Endothelial cell (in vitro differentiated cells): ENCODE results near the gene TPM2. TPM values are rescaled to one million over a fixed set of nuclear protein-coding genes. Genes with fewer than 3 reads are reported as not detected.

ENCODE experiments used
- DNase-seq: peaks from one replicate; pipeline ENCODE4 v3.0.0; 2021; ENCODE audit warnings: low spot score
- H3K27ac Mint-ChIP-seq: one replicate; pipeline ENCODE4 v1.8.0; 2021; ENCODE audit warnings: mixed read lengths, inconsistent platforms; ENCODE audit not compliant: unreplicated experiment
- H3K27me3 Mint-ChIP-seq: one replicate; pipeline ENCODE4 v1.8.0; 2021; ENCODE audit warnings: mild to moderate bottlenecking, moderate library complexity, mixed read lengths, inconsistent platforms; ENCODE audit not compliant: unreplicated experiment
- H3K36me3 Mint-ChIP-seq: one replicate; pipeline ENCODE4 v1.8.0; 2021; ENCODE audit warnings: mild to moderate bottlenecking, low read depth, mixed read lengths, inconsistent platforms; ENCODE audit not compliant: unreplicated experiment
- H3K4me1 Mint-ChIP-seq: one replicate; pipeline ENCODE4 v1.8.0; 2021; ENCODE audit warnings: mild to moderate bottlenecking, mixed read lengths, inconsistent platforms; ENCODE audit not compliant: unreplicated experiment
- H3K4me3 Mint-ChIP-seq: one replicate; pipeline ENCODE4 v1.8.0; 2021; ENCODE audit warnings: mild to moderate bottlenecking, mixed read lengths, inconsistent platforms; ENCODE audit not compliant: unreplicated experiment
- H3K9me3 Mint-ChIP-seq: one replicate; pipeline ENCODE4 v1.8.0; 2021; ENCODE audit warnings: mixed read lengths, inconsistent platforms; ENCODE audit not compliant: unreplicated experiment
- total RNA-seq: library from RNA; stranded (reverse); fragmentation: NEBNext Ultra II Directional; extraction: Animal tissue kit (Norgen Biotek cat#: 25700); gene quantifications from one replicate; pipeline ENCODE4 v1.2.1, GENCODE V29; 2021; ENCODE audit not compliant: unreplicated experiment
- TF ChIP-seq, protein P1 (sequence below): fragments of 200-600 bp; sonication (generic); IDR thresholded peaks from one replicate; pipeline ENCODE4 v1.5.0; 2021; ENCODE audit warnings: antibody characterized with exemption; ENCODE audit not compliant: unreplicated experiment

TPM2 gene
- total RNA-seq, 1 donor from 2014 or later, result 173 TPM

DNA sequence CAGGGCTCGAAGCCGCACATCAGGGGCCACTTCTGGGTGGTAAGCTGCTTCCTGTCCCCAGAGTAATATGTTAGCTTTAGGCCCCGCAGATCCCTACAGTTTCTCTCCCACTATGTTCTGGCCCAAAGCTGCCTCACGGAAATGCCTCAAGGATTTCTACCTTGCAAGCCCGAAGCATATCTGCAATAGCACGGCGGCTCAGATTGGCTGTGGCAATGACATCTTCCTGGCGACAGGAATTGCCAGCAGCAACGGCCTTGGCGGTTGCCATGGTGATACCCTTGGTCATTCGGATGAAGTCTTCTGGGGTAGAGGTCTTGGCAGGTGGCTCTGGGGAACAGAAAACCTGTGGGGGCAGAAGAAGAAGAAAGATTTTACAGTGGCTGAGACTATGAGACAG, 10.3 kb upstream of the TPM2 start:
- H3K9me3 Mint-ChIP-seq, result no peaks in the 10 kb centered on the region
- TF ChIP-seq, protein P1, sequence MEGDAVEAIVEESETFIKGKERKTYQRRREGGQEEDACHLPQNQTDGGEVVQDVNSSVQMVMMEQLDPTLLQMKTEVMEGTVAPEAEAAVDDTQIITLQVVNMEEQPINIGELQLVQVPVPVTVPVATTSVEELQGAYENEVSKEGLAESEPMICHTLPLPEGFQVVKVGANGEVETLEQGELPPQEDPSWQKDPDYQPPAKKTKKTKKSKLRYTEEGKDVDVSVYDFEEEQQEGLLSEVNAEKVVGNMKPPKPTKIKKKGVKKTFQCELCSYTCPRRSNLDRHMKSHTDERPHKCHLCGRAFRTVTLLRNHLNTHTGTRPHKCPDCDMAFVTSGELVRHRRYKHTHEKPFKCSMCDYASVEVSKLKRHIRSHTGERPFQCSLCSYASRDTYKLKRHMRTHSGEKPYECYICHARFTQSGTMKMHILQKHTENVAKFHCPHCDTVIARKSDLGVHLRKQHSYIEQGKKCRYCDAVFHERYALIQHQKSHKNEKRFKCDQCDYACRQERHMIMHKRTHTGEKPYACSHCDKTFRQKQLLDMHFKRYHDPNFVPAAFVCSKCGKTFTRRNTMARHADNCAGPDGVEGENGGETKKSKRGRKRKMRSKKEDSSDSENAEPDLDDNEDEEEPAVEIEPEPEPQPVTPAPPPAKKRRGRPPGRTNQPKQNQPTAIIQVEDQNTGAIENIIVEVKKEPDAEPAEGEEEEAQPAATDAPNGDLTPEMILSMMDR, result no peak
- no peaks in the 10 kb centered on the region for H3K4me1 Mint-ChIP-seq
- H3K27ac Mint-ChIP-seq, result no peak overlapping the region
- H3K27me3 Mint-ChIP-seq, result peaks cover 9% of the 10 kb centered on the region
- peaks cover 41% of the 10 kb centered on the region for H3K36me3 Mint-ChIP-seq
- H3K4me3 Mint-ChIP-seq, result no peak overlapping the region
- DNase-seq, result no peak

DNA sequence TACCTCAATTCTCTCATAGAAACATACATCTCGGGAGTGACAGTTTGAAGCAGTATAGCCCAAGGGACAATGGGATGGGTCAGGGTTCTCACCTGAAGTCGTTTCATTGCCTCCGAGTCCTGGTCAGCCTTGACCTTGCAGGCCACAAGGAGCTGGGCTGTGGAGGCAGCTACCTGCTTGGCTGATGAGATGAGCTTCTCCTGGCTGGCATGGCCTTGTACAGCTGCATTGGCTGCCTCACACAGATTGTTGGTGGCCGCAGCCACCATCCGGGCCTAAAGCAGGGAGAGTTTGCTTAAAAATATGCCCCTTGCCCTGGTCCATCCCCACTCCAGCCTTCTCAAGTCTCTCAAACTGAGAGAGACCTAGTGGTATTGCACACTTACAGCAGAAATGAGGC, 8.5 kb upstream of the TPM2 start:
- no peaks in the 10 kb centered on the region for H3K4me1 Mint-ChIP-seq
- peaks cover 7% of the 10 kb centered on the region for H3K27me3 Mint-ChIP-seq
- H3K36me3 Mint-ChIP-seq, result peaks cover 26% of the 10 kb centered on the region
- no peak for DNase-seq
- TF ChIP-seq, protein P1, result no peak
- no peak overlapping the region for H3K4me3 Mint-ChIP-seq
- no peak overlapping the region for H3K27ac Mint-ChIP-seq
- no peaks in the 10 kb centered on the region for H3K9me3 Mint-ChIP-seq

DNA sequence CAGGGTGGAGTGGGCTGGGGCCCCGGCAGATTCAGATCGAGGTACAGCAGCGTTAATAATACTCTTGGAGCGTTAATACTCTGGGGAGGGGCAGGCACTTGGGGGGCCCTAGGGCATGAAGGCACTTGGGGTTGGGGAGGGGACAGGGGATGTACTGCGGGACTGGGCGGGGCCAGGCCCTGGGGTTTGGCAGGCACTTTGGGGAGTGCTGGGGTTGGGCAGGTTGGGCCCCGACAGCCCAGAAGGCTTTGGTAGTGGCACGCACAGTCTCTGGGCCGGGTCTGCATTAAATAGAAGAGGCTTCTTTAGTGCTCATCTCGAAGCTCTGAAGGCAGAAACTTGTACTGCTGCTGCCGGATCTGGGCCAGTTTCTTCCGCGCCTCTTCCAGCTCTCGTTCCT, 7.8 kb upstream of the TPM2 start:
- no peak for DNase-seq
- Mint-ChIP-seq H3K36me3 (peaks cover 19% of the 10 kb centered on the region), H3K9me3 (no peaks in the 10 kb centered on the region), H3K27ac (no peak overlapping the region), H3K4me3 (peak overlapping the region; percentile 70), H3K4me1 (no peaks in the 10 kb centered on the region), H3K27me3 (peaks cover 5% of the 10 kb centered on the region)
- TF ChIP-seq, protein P1, result no peak

- H3K27me3 Mint-ChIP-seq, result peaks cover 7% of the 10 kb centered on the region
- no peak overlapping the region for H3K27ac Mint-ChIP-seq
- H3K4me3 Mint-ChIP-seq, result peak overlapping the region; percentile 56
- TF ChIP-seq, protein P1, result peak; percentile 74
- H3K36me3 Mint-ChIP-seq, result peaks cover 23% of the 10 kb centered on the region
- H3K4me1 Mint-ChIP-seq, result peaks cover 5% of the 10 kb centered on the region
- H3K9me3 Mint-ChIP-seq, result no peaks in the 10 kb centered on the region
- DNase-seq, result peak; percentile 63
Measured at GRCh38 chr9:35696520-35697215, 6.9 kb upstream of the TPM2 start.

GRCh38 chr9:35695943-35696401, 6.2 kb upstream of the TPM2 start:
- Mint-ChIP-seq H3K4me3 (no peak overlapping the region), H3K27me3 (peaks cover 13% of the 10 kb centered on the region), H3K27ac (no peak overlapping the region), H3K9me3 (no peaks in the 10 kb centered on the region), H3K36me3 (peaks cover 28% of the 10 kb centered on the region), H3K4me1 (peaks cover 8% of the 10 kb centered on the region)
- TF ChIP-seq, protein P1, result no peak
- DNase-seq, result no peak
